ENCODE results near the gene ASCC2. TPM values are rescaled to one million over a fixed set of nuclear protein-coding genes. Genes with fewer than 3 reads are reported as not detected.

ASCC2 gene
- total RNA-seq, 4 donors from 2014 or later = 20.5 to 32.6 (median 25.1) TPM

- no peak overlapping the region for H3K4me3 ChIP-seq
- intact Hi-C loops (cut with DNase I) = no loop called here
- WGBS = 56% methylated on average over 8 of the region's 8 CpGs
- DNase-seq (ENCODE audit: extremely low spot score) = no peak
- no peak for TF ChIP-seq CTCF (IDR thresholded peaks at IDR 0.05)
- no peaks in the 10 kb centered on the region for H3K9me3 ChIP-seq
- H3K4me1 ChIP-seq = peaks cover 31 to 49% (median 40%) of the 10 kb centered on the region in 4 donors
- H3K27me3 ChIP-seq = no peaks in the 10 kb centered on the region
- no peaks in the 10 kb centered on the region for H3K36me3 ChIP-seq
- H3K27ac ChIP-seq (replicated peaks in 1 of 4) = peak overlapping the region; percentile 14 to 60 (median 32)
Observed at GRCh38 chr22:29780748-29781676, 57.1 kb downstream of the ASCC2 start.

GRCh38 chr22:29780220-29780619, 57.9 kb downstream of the ASCC2 start:
- WGBS = 98% methylated on average over 5 of the region's 5 CpGs
- intact Hi-C loops (cut with DNase I) = no loop called here
- no peak overlapping the region for H3K4me3 ChIP-seq
- H3K36me3 ChIP-seq = no peaks in the 10 kb centered on the region
- peaks cover 31 to 43% (median 38%) of the 10 kb centered on the region in 4 donors for H3K4me1 ChIP-seq
- peak overlapping the region in 3 of 4 donors; percentile 14 to 60 (median 31) for H3K27ac ChIP-seq (replicated peaks in 1 of 4)
- H3K9me3 ChIP-seq = no peaks in the 10 kb centered on the region
- DNase-seq (ENCODE audit: extremely low spot score) = no peak
- no peaks in the 10 kb centered on the region for H3K27me3 ChIP-seq
- TF ChIP-seq CTCF (IDR thresholded peaks at IDR 0.05) (no peak), POLR2A (IDR thresholded peaks at IDR 0.05; ENCODE audit: low read depth) (no peak)

GRCh38 chr22:29773233-29773632, 64.8 kb downstream of the ASCC2 start:
- 62% methylated on average over 2 of the region's 2 CpGs for WGBS
- TF ChIP-seq EP300 (IDR thresholded peaks at IDR 0.05) (no peak), POLR2AphosphoS5 (IDR thresholded peaks at IDR 0.05) (no peak), CTCF (IDR thresholded peaks at IDR 0.05) (no peak), POLR2A (IDR thresholded peaks at IDR 0.05; ENCODE audit: low read depth) (no peak)
- peak overlapping the region in 1 of 4 donors; percentile 17 for H3K27ac ChIP-seq (replicated peaks in 1 of 4)
- H3K27me3 ChIP-seq = no peaks in the 10 kb centered on the region
- H3K4me1 ChIP-seq = peaks cover 11 to 18% (median 12%) of the 10 kb centered on the region in 4 donors
- no peaks in the 10 kb centered on the region for H3K9me3 ChIP-seq
- no peak overlapping the region for H3K4me3 ChIP-seq
- H3K36me3 ChIP-seq = peaks cover 10 to 32% (median 24%) of the 10 kb centered on the region in 4 donors
- intact Hi-C loops (cut with DNase I) = no loop called here
- DNase-seq (ENCODE audit: extremely low spot score) = no peak

- TF ChIP-seq POLR2A (IDR thresholded peaks at IDR 0.05; ENCODE audit: low read depth) (no peak), CTCF (IDR thresholded peaks at IDR 0.05) (peak in 1 of 3 experiments; percentile 16)
- 47% methylated on average over 5 of the region's 5 CpGs for WGBS
- no peak for DNase-seq (ENCODE audit: extremely low spot score)
- intact Hi-C loops (cut with DNase I) = no loop called here
- H3K9me3 ChIP-seq = no peaks in the 10 kb centered on the region
- H3K4me1 ChIP-seq = peaks cover 17 to 23% (median 18%) of the 10 kb centered on the region in 4 donors
- no peak overlapping the region for H3K27ac ChIP-seq (replicated peaks in 1 of 4)
- H3K27me3 ChIP-seq = no peaks in the 10 kb centered on the region
- H3K36me3 ChIP-seq = peaks cover 10 to 32% (median 24%) of the 10 kb centered on the region in 4 donors
- no peak overlapping the region for H3K4me3 ChIP-seq
Observed at GRCh38 chr22:29772170-29772641, 65.9 kb downstream of the ASCC2 start.

Measured in esophagus muscularis mucosa (tissue), 4 donors.